OCI-LY1 (cell line): ENCODE measurements around the gene CTNNA2.

ENCODE experiments used
- H2AFZ ChIP-seq: fragments of 200-600 bp; sonication (generic), shearing (Covaris generic); 2 replicates; pipeline ENCODE4 v1.6.0; 2014; ENCODE audit warnings: antibody characterized with exemption, mild to moderate bottlenecking, low read length
- H3F3A ChIP-seq: fragments of 200-600 bp; sonication (generic), shearing (Covaris generic); 2 replicates; pipeline ENCODE4 v1.6.0; 2014; ENCODE audit warnings: mild to moderate bottlenecking, antibody characterized with exemption, low read length, moderate library complexity; ENCODE audit not compliant: insufficient read depth
- H3K27ac ChIP-seq: fragments of 200-600 bp; sonication (generic); 2 replicates; pipeline ENCODE4 v1.5.1; 2014; ENCODE audit warnings: low read length, mixed run types, mild to moderate bottlenecking, low read depth; ENCODE audit not compliant: poor library complexity, severe bottlenecking
- H3K27me3 ChIP-seq: fragments of 200-600 bp; sonication (generic); 2 replicates; pipeline ENCODE4 v1.6.0; 2014; ENCODE audit warnings: antibody characterized with exemption, mild to moderate bottlenecking, low read length, moderate library complexity; ENCODE audit not compliant: insufficient read depth
- H3K36me3 ChIP-seq: fragments of 200-600 bp; sonication (generic); 2 replicates; pipeline ENCODE4 v1.6.1; 2014; ENCODE audit warnings: mild to moderate bottlenecking, antibody characterized with exemption, low read length, moderate library complexity, mixed read lengths; ENCODE audit not compliant: insufficient read depth
- H3K4me1 ChIP-seq: fragments of 200-600 bp; sonication (generic); 2 replicates; pipeline ENCODE4 v1.5.1; 2014; ENCODE audit warnings: mild to moderate bottlenecking, low read length, moderate library complexity; ENCODE audit not compliant: insufficient read depth, severe bottlenecking
- H3K4me2 ChIP-seq: fragments of 200-600 bp; sonication (generic), shearing (Covaris generic); 2 replicates; pipeline ENCODE4 v1.6.1; 2014; ENCODE audit warnings: low read length
- H3K4me3 ChIP-seq: fragments of 200-600 bp; sonication (generic); 2 replicates; pipeline ENCODE4 v1.5.1; 2014; ENCODE audit warnings: low read length, low read depth, mild to moderate bottlenecking, mixed read lengths; ENCODE audit not compliant: poor library complexity, severe bottlenecking
- H3K79me2 ChIP-seq: fragments of 200-600 bp; shearing (Covaris generic); 2 replicates; pipeline ENCODE4 v1.6.1; 2016; ENCODE audit warnings: mixed run types, low read length, mixed read lengths; ENCODE audit not compliant: insufficient read depth
- H3K9ac ChIP-seq: fragments of 200-600 bp; sonication (generic), shearing (Covaris generic); 2 replicates; pipeline ENCODE4 v1.6.1; 2014; ENCODE audit warnings: mild to moderate bottlenecking, low read length, mixed read lengths
- H3K9me2 ChIP-seq: fragments of 200-600 bp; sonication (generic), shearing (Covaris generic); 2 replicates; pipeline ENCODE4 v1.6.1; 2014; ENCODE audit warnings: low read depth, mild to moderate bottlenecking, low read length, mixed read lengths
- H3K9me3 ChIP-seq: fragments of 200-600 bp; shearing (Covaris generic); 2 replicates; pipeline ENCODE4 v1.6.1; 2014; ENCODE audit warnings: low read length, mixed read lengths
- H4K20me1 ChIP-seq: fragments of 200-600 bp; sonication (generic), shearing (Covaris generic); 2 replicates; pipeline ENCODE4 v1.6.0; 2016; ENCODE audit warnings: mild to moderate bottlenecking, low read length; ENCODE audit not compliant: insufficient read depth
- EZH2 ChIP-seq: fragments of 200-600 bp; sonication (generic), shearing (Covaris generic); IDR thresholded peaks from 2 replicates; pipeline ENCODE4 v1.8.0; 2017; ENCODE audit warnings: borderline replicate concordance, mixed run types, mild to moderate bottlenecking, antibody characterized with exemption, low read length, moderate library complexity, mixed read lengths
- TF ChIP-seq, protein P1 (sequence below): fragments of 200-600 bp; sonication (generic), shearing (Covaris generic); IDR thresholded peaks from 2 replicates; pipeline ENCODE4 v1.5.1; 2017; ENCODE audit warnings: mild to moderate bottlenecking, antibody characterized with exemption, low read length, moderate library complexity, mixed read lengths

CTNNA2 gene

GRCh38 chr2:80014637-80015036 is 501.8 kb downstream of the CTNNA2 start:
- TF ChIP-seq, protein P1, sequence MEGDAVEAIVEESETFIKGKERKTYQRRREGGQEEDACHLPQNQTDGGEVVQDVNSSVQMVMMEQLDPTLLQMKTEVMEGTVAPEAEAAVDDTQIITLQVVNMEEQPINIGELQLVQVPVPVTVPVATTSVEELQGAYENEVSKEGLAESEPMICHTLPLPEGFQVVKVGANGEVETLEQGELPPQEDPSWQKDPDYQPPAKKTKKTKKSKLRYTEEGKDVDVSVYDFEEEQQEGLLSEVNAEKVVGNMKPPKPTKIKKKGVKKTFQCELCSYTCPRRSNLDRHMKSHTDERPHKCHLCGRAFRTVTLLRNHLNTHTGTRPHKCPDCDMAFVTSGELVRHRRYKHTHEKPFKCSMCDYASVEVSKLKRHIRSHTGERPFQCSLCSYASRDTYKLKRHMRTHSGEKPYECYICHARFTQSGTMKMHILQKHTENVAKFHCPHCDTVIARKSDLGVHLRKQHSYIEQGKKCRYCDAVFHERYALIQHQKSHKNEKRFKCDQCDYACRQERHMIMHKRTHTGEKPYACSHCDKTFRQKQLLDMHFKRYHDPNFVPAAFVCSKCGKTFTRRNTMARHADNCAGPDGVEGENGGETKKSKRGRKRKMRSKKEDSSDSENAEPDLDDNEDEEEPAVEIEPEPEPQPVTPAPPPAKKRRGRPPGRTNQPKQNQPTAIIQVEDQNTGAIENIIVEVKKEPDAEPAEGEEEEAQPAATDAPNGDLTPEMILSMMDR = no peak
- TF ChIP-seq EZH2 = no peak
- Histone ChIP-seq H3K4me1 (no peaks in the 10 kb centered on the region), H3K27me3 (no peaks in the 10 kb centered on the region), H3K4me3 (no peak overlapping the region), H3K9me2 (no peaks in the 10 kb centered on the region), H3K9ac (no peak overlapping the region), H4K20me1 (no peaks in the 10 kb centered on the region), H3K36me3 (no peaks in the 10 kb centered on the region), H3K4me2 (no peak overlapping the region), H3K27ac (no peak overlapping the region), H2AFZ (no peak overlapping the region), H3F3A (no peaks in the 10 kb centered on the region), H3K9me3 (no peaks in the 10 kb centered on the region), H3K79me2 (no peaks in the 10 kb centered on the region)

DNA sequence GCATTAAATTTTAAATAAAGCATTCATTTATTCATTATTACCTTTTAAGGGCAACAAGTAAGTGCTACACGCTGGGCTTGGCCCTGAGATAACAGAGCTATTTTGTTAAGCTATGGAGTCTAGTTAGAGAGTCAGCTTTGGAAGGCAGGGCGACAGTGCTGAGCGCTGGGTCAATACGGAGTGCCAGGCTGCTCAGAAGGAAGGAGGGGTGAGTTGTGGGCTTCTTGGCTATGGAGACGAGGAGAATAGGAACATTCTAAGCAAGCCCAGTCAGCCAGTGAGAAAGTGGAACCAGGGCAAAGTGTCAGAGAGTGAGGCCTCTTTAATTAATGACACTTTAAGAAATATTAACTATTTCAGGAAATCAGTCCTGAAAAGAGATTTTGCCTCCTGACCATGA is 503.3 kb downstream of the CTNNA2 start:
- no peak overlapping the region for H3K27ac ChIP-seq
- no peak overlapping the region for H3K4me2 ChIP-seq
- no peaks in the 10 kb centered on the region for H3K4me1 ChIP-seq
- H3K36me3 ChIP-seq = no peaks in the 10 kb centered on the region
- no peaks in the 10 kb centered on the region for H3K27me3 ChIP-seq
- no peaks in the 10 kb centered on the region for H4K20me1 ChIP-seq
- H3F3A ChIP-seq = no peaks in the 10 kb centered on the region
- no peak overlapping the region for H3K4me3 ChIP-seq
- TF ChIP-seq, protein P1 = no peak
- no peak for TF ChIP-seq EZH2
- no peak overlapping the region for H3K9ac ChIP-seq
- no peak overlapping the region for H2AFZ ChIP-seq
- no peaks in the 10 kb centered on the region for H3K79me2 ChIP-seq
- no peaks in the 10 kb centered on the region for H3K9me2 ChIP-seq
- H3K9me3 ChIP-seq = no peaks in the 10 kb centered on the region

GRCh38 chr2:80019571-80020460 is 507.0 kb downstream of the CTNNA2 start:
- H3K9me3 ChIP-seq = no peaks in the 10 kb centered on the region
- no peaks in the 10 kb centered on the region for H3K36me3 ChIP-seq
- no peak overlapping the region for H3K27ac ChIP-seq

More at GRCh38 chr2:80019571-80020460, 507.0 kb downstream of the CTNNA2 start:
- Histone ChIP-seq H3K4me1 (no peaks in the 10 kb centered on the region), H3K27me3 (no peaks in the 10 kb centered on the region), H2AFZ (no peak overlapping the region), H4K20me1 (no peaks in the 10 kb centered on the region), H3K9ac (no peak overlapping the region), H3K79me2 (no peaks in the 10 kb centered on the region), H3F3A (no peaks in the 10 kb centered on the region), H3K4me3 (no peak overlapping the region), H3K9me2 (no peaks in the 10 kb centered on the region), H3K4me2 (no peak overlapping the region)
- TF ChIP-seq, protein P1 = no peak
- TF ChIP-seq EZH2 = no peak
